DOHH2 (cell line): ENCODE results near the gene AMFR.

Source experiments
- H3F3A ChIP-seq: fragments of 200-600 bp; sonication (generic), shearing (Covaris generic); 2 replicates; pipeline ENCODE4 v1.6.0; 2016; ENCODE audit warnings: antibody characterized with exemption, mild to moderate bottlenecking; ENCODE audit not compliant: control insufficient read depth, insufficient read depth
- H3K27ac ChIP-seq: fragments of 200-600 bp; sonication (generic); 2 replicates; pipeline ENCODE4 v1.5.1; 2014; ENCODE audit warnings: low read depth, mild to moderate bottlenecking, low read length, moderate library complexity
- H3K27me3 ChIP-seq: fragments of 200-600 bp; sonication (generic); 2 replicates; pipeline ENCODE4 v1.6.1; 2014; ENCODE audit warnings: mild to moderate bottlenecking, low read length, mixed read lengths; ENCODE audit not compliant: control insufficient read depth
- H3K36me3 ChIP-seq: fragments of 200-600 bp; sonication (generic); 2 replicates; pipeline ENCODE4 v1.6.1; 2014; ENCODE audit warnings: mild to moderate bottlenecking, low read length, moderate library complexity, mixed read lengths; ENCODE audit not compliant: control insufficient read depth
- H3K4me1 ChIP-seq: fragments of 200-600 bp; sonication (generic); 2 replicates; pipeline ENCODE4 v1.6.1; 2014; ENCODE audit warnings: mild to moderate bottlenecking, low read length, mixed read lengths; ENCODE audit not compliant: control insufficient read depth
- H3K4me2 ChIP-seq: fragments of 200-600 bp; sonication (generic); 2 replicates; pipeline ENCODE4 v1.6.0; 2014; ENCODE audit warnings: mild to moderate bottlenecking, low read length, moderate library complexity
- H3K4me3 ChIP-seq: fragments of 200-600 bp; sonication (generic); 2 replicates; pipeline ENCODE4 v1.5.1; 2014; ENCODE audit warnings: mild to moderate bottlenecking, low read length, mixed read lengths
- H3K79me2 ChIP-seq: fragments of 200-600 bp; sonication (generic); 2 replicates; pipeline ENCODE4 v1.6.1; 2014; ENCODE audit warnings: mild to moderate bottlenecking, low read length, mixed read lengths; ENCODE audit not compliant: control insufficient read depth
- H3K9me2 ChIP-seq: fragments of 200-600 bp; sonication (generic); replicated peaks from 2 replicates; pipeline ENCODE4 v1.6.1; 2014; ENCODE audit warnings: mild to moderate bottlenecking, low read length, mixed read lengths; ENCODE audit not compliant: control insufficient read depth
- H3K9me3 ChIP-seq: fragments of 200-600 bp; sonication (generic); 2 replicates; pipeline ENCODE4 v1.6.1; 2014; ENCODE audit warnings: antibody characterized with exemption, low read length, mixed read lengths; ENCODE audit not compliant: control insufficient read depth, insufficient read depth
- H4K20me1 ChIP-seq: fragments of 200-600 bp; sonication (generic); 2 replicates; pipeline ENCODE4 v1.6.0; 2014; ENCODE audit warnings: low read depth, mild to moderate bottlenecking, antibody characterized with exemption, low read length, moderate library complexity; ENCODE audit not compliant: control insufficient read depth, insufficient read depth
- CTCF ChIP-seq: fragments of 200-600 bp; sonication (generic); IDR thresholded peaks from one replicate; pipeline ENCODE4 v1.5.1; 2014; ENCODE audit warnings: antibody characterized with exemption, mild to moderate bottlenecking, low read depth, low read length; ENCODE audit not compliant: poor library complexity, severe bottlenecking
- EZH2phosphoT487 ChIP-seq: fragments of 200-600 bp; sonication (generic); IDR thresholded peaks from 2 replicates; pipeline ENCODE4 v1.6.1; 2017; ENCODE audit warnings: borderline replicate concordance, mild to moderate bottlenecking, antibody characterized with exemption, low read length, moderate library complexity, mixed read lengths

Gene AMFR

GRCh38 chr16:56360117-56361008 is 65.0 kb downstream of the AMFR start:
- no peaks in the 10 kb centered on the region for H3K27me3 ChIP-seq
- 0 out of 2 replicates have a peak, but pooled peaks cover 4% of the 10 kb centered on the region for H4K20me1 ChIP-seq
- peaks cover 19% of the 10 kb centered on the region for H3F3A ChIP-seq
- no peaks in the 10 kb centered on the region for H3K9me3 ChIP-seq
- no peak overlapping the region for H3K27ac ChIP-seq
- no peaks in the 10 kb centered on the region for H3K9me2 ChIP-seq
- H3K36me3 ChIP-seq: peaks cover 45% of the 10 kb centered on the region
- TF ChIP-seq EZH2phosphoT487: no peak
- TF ChIP-seq CTCF: no peak
- no peak overlapping the region for H3K4me2 ChIP-seq
- no peaks in the 10 kb centered on the region for H3K79me2 ChIP-seq
- peaks cover 26% of the 10 kb centered on the region for H3K4me1 ChIP-seq
- H3K4me3 ChIP-seq: no peak overlapping the region

- H3K27ac ChIP-seq: no peak overlapping the region
- 0 out of 2 replicates have a peak, but pooled peaks cover 4% of the 10 kb centered on the region for H4K20me1 ChIP-seq
Measured at GRCh38 chr16:56357765-56358322, 67.5 kb downstream of the AMFR start.

GRCh38 chr16:56357241-56357764 is 68.0 kb downstream of the AMFR start:
- H3K27ac ChIP-seq: no peak overlapping the region
- peak overlapping the region; percentile 72 for H3K4me3 ChIP-seq
- H3K27me3 ChIP-seq: no peaks in the 10 kb centered on the region
- TF ChIP-seq EZH2phosphoT487 (no peak), CTCF (no peak)
- peak overlapping the region; percentile 72 for H3K4me2 ChIP-seq
- H4K20me1 ChIP-seq: 0 out of 2 replicates have a peak, but pooled peaks cover 4% of the 10 kb centered on the region
- no peaks in the 10 kb centered on the region for H3K79me2 ChIP-seq
- no peaks in the 10 kb centered on the region for H3K9me3 ChIP-seq
- H3K9me2 ChIP-seq: no peaks in the 10 kb centered on the region
- H3K4me1 ChIP-seq: peaks cover 26% of the 10 kb centered on the region
- peaks cover 19% of the 10 kb centered on the region for H3F3A ChIP-seq
- H3K36me3 ChIP-seq: peaks cover 14% of the 10 kb centered on the region

More at GRCh38 chr16:56357765-56358322, 67.5 kb downstream of the AMFR start:
- peaks cover 19% of the 10 kb centered on the region for H3F3A ChIP-seq
- peak overlapping the region; percentile 72 for H3K4me3 ChIP-seq
- no peaks in the 10 kb centered on the region for H3K27me3 ChIP-seq
- peaks cover 19% of the 10 kb centered on the region for H3K36me3 ChIP-seq
- no peaks in the 10 kb centered on the region for H3K9me2 ChIP-seq
- no peaks in the 10 kb centered on the region for H3K9me3 ChIP-seq
- H3K79me2 ChIP-seq: no peaks in the 10 kb centered on the region
- H3K4me1 ChIP-seq: peaks cover 26% of the 10 kb centered on the region
- H3K4me2 ChIP-seq: peak overlapping the region; percentile 72
- TF ChIP-seq CTCF (peak; percentile 55), EZH2phosphoT487 (no peak)
